H1 (cell line): ENCODE data around the gene PXN. TPM values are rescaled to one million over a fixed set of nuclear protein-coding genes. Genes with fewer than 3 reads are reported as not detected.

Source experiments
- CHD7 ChIP-seq: fragments of 300-600 bp; sonication (generic); IDR thresholded peaks from 2 replicates; pipeline ENCODE4 v1.7.1; 2012; ENCODE audit warnings: low read length, moderate library complexity, mild to moderate bottlenecking, inconsistent platforms; ENCODE audit not compliant: insufficient replicate concordance
- JUND ChIP-seq: IDR thresholded peaks from 2 replicates; pipeline ENCODE4 v1.6.1; 2011; ENCODE audit warnings: mild to moderate bottlenecking, improper control_type of control experiment, low read length
- polyA plus RNA-seq, 7 experiments: library from polyadenylated mRNA; depleted of rRNA in 3 of 7; stranded (reverse) in 5 of 7; unstranded in 2 of 7; fragments of >200 nt in 5 of 7; fragments of 200-250 nt in 2 of 7; gene quantifications; 1 replicate in 5 of 7; 2 replicates in 1 of 7; 4 replicates in 1 of 7; pipeline versions ENCODE4 v1.2.1 to v1.2.3, GENCODE V29; 2011 to 2013; ENCODE audit warnings: missing spikeins in 2 of 7, mixed read lengths in 2 of 7
- total RNA-seq: library from RNA; stranded (reverse); fragmentation: NEBNext Ultra II Directional; extraction: Animal tissue kit (Norgen Biotek cat#: 25700); gene quantifications from 2 replicates; pipeline ENCODE4 v1.2.1, GENCODE V29; 2021

Gene PXN
- total and polyA plus RNA-seq, 2 of the 8 experiments (the other 6 are each of a cell fraction or from before 2014, with no cell fraction given), result 51.0 to 105 TPM

GRCh38 chr12:120258323-120258896 is 7.1 kb downstream of the PXN start (continued):
- TF ChIP-seq CHD7 (no peak), JUND (no peak)
